Measurements from ENCODE around the gene AMN1.

DNA sequence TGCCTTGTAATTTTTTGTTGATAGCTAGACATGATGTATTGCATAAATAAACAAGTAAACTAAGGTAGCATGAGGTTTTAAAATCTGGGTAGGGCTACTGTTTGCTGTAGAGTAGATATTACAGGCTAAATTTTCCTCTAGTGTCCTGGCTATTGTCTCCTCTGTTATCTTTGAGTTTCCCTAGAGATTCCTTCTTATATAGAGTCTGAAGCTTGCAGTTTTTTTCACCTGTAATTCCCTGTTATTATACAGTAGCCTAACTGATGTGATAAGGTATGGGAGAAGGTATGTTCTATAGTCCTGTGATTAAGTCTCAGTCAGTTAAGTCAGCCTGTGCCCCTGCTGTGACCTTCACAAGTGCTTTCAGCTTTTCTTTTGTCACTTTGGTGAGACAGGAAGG, 59.8 kb downstream of the AMN1 start:
- TF ChIP-seq CTCF (IDR thresholded peaks at IDR 0.05) = no peak
- TF ChIP-seq POLR2A (IDR thresholded peaks at IDR 0.05) = no peak
- no peak for TF ChIP-seq EP300 (IDR thresholded peaks at IDR 0.05)

All from ovary (tissue), 3 donors.